Ovary (tissue), 3 donors: Measurements from ENCODE around the gene CATSPER4.

Source experiments
- EP300 ChIP-seq: sonication (generic); formaldehyde crosslinking; IDR thresholded peaks from one replicate; pipeline ENCODE4 v1.6.1; 2017; ENCODE audit warnings: antibody characterized with exemption
- POLR2A ChIP-seq: fragments of 450-650 bp; IDR thresholded peaks from one replicate; pipeline ENCODE4 v1.6.1; 2017; ENCODE audit warnings: antibody characterized with exemption, mild to moderate bottlenecking, moderate library complexity
- TF ChIP-seq, protein P1 (sequence below), 3 donors: fragments of 450-650 bp in 2 of 3; fragments of 200-600 bp in 1 of 3; IDR thresholded peaks; one replicate each; pipeline versions ENCODE4 v1.5.1 to v1.8.0; 2016 to 2022; ENCODE audit warnings: antibody characterized with exemption in 3 of 3, mild to moderate bottlenecking in 1 of 3
- donor health status: DM: no; HTN: no; CAD: no.

DNA sequence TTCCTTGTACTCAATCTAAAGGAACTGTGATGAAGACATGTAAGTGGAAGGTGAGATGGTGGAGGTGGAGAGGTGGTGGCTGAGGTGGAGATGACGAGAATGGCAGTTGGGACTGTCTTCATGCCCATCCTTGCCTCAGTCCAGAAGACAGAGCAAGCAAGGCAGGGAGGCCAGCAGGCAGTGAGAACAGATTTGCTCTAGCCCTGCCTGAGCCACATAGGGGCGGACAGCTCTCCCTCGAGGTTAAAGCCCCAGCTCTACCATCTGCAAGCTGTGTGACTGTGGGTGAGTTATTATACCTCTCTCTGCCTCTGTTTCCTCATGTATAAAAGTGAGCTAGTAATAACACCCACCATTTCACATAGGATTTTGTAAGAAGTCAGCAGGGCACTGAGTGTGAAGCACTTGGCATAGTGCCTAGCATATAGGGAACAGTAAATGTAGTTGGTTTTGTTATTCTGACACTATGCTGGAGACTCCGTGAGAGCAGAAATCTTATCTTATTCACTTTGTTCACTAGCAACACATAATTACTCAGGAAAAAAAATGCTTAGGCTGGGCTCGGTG lies 36.4 kb upstream of the CATSPER4 start:
- TF ChIP-seq POLR2A (no peak), EP300 (no peak)
- TF ChIP-seq, protein P1, sequence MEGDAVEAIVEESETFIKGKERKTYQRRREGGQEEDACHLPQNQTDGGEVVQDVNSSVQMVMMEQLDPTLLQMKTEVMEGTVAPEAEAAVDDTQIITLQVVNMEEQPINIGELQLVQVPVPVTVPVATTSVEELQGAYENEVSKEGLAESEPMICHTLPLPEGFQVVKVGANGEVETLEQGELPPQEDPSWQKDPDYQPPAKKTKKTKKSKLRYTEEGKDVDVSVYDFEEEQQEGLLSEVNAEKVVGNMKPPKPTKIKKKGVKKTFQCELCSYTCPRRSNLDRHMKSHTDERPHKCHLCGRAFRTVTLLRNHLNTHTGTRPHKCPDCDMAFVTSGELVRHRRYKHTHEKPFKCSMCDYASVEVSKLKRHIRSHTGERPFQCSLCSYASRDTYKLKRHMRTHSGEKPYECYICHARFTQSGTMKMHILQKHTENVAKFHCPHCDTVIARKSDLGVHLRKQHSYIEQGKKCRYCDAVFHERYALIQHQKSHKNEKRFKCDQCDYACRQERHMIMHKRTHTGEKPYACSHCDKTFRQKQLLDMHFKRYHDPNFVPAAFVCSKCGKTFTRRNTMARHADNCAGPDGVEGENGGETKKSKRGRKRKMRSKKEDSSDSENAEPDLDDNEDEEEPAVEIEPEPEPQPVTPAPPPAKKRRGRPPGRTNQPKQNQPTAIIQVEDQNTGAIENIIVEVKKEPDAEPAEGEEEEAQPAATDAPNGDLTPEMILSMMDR (IDR thresholded peaks at IDR 0.05), result no peak
